ENCODE results near the gene CNTLN. TPM values are rescaled to one million over a fixed set of nuclear protein-coding genes. Genes with fewer than 3 reads are reported as not detected.

Gene CNTLN
- total RNA-seq, 1 donor from 2014 or later = 7.8 TPM

- H3K4me3 Mint-ChIP-seq (ENCODE audit: unreplicated experiment) = no peak overlapping the region
- no peak for DNase-seq (ENCODE audit: low spot score)
- H3K27me3 Mint-ChIP-seq (ENCODE audit: low read depth) = no peaks in the 10 kb centered on the region
- H3K27ac Mint-ChIP-seq (ENCODE audit: unreplicated experiment) = no peak overlapping the region
- peaks cover 5% of the 10 kb centered on the region for H3K36me3 Mint-ChIP-seq (ENCODE audit: low read depth)
- H3K9me3 Mint-ChIP-seq (ENCODE audit: low read depth) = no peaks in the 10 kb centered on the region
- TF ChIP-seq CTCF (IDR thresholded peaks at IDR 0.05) = no peak
- H3K4me1 Mint-ChIP-seq (ENCODE audit: low read depth) = no peaks in the 10 kb centered on the region
These were observed 335.4 kb downstream of the CNTLN start for GRCh38 chr9:17470036-17470813.

GRCh38 chr9:17472126-17472525, 337.3 kb downstream of the CNTLN start:
- H3K4me3 Mint-ChIP-seq (ENCODE audit: unreplicated experiment) = no peak overlapping the region
- H3K36me3 Mint-ChIP-seq (ENCODE audit: low read depth) = peaks cover 5% of the 10 kb centered on the region
- no peaks in the 10 kb centered on the region for H3K9me3 Mint-ChIP-seq (ENCODE audit: low read depth)
- H3K27ac Mint-ChIP-seq (ENCODE audit: unreplicated experiment) = no peak overlapping the region
- no peak for TF ChIP-seq CTCF (IDR thresholded peaks at IDR 0.05)
- H3K4me1 Mint-ChIP-seq (ENCODE audit: low read depth) = no peaks in the 10 kb centered on the region
- no peak for DNase-seq (ENCODE audit: low spot score)
- H3K27me3 Mint-ChIP-seq (ENCODE audit: low read depth) = no peaks in the 10 kb centered on the region

GRCh38 chr9:17476401-17476800, 341.6 kb downstream of the CNTLN start:
- no peaks in the 10 kb centered on the region for H3K4me1 Mint-ChIP-seq (ENCODE audit: low read depth)
- no peak overlapping the region for H3K4me3 Mint-ChIP-seq (ENCODE audit: unreplicated experiment)
- no peaks in the 10 kb centered on the region for H3K27me3 Mint-ChIP-seq (ENCODE audit: low read depth)
- DNase-seq (ENCODE audit: low spot score) = no peak
- peaks cover 1% of the 10 kb centered on the region for H3K36me3 Mint-ChIP-seq (ENCODE audit: low read depth)
- no peaks in the 10 kb centered on the region for H3K9me3 Mint-ChIP-seq (ENCODE audit: low read depth)
- no peak overlapping the region for H3K27ac Mint-ChIP-seq (ENCODE audit: unreplicated experiment)
- TF ChIP-seq CTCF (IDR thresholded peaks at IDR 0.05) = no peak

- no peak for TF ChIP-seq CTCF (IDR thresholded peaks at IDR 0.05)
- peaks cover 1% of the 10 kb centered on the region for H3K36me3 Mint-ChIP-seq (ENCODE audit: low read depth)
- no peaks in the 10 kb centered on the region for H3K9me3 Mint-ChIP-seq (ENCODE audit: low read depth)
- no peak overlapping the region for H3K27ac Mint-ChIP-seq (ENCODE audit: unreplicated experiment)
- no peaks in the 10 kb centered on the region for H3K27me3 Mint-ChIP-seq (ENCODE audit: low read depth)
- no peak for DNase-seq (ENCODE audit: low spot score)
- no peaks in the 10 kb centered on the region for H3K4me1 Mint-ChIP-seq (ENCODE audit: low read depth)
- no peak overlapping the region for H3K4me3 Mint-ChIP-seq (ENCODE audit: unreplicated experiment)
These were observed 343.0 kb downstream of the CNTLN start for GRCh38 chr9:17477816-17478215.

GRCh38 chr9:17480966-17481365, 346.1 kb downstream of the CNTLN start:
- Mint-ChIP-seq H3K9me3 (ENCODE audit: low read depth) (no peaks in the 10 kb centered on the region), H3K36me3 (ENCODE audit: low read depth) (peaks cover 1% of the 10 kb centered on the region), H3K4me3 (ENCODE audit: unreplicated experiment) (no peak overlapping the region), H3K27ac (ENCODE audit: unreplicated experiment) (no peak overlapping the region), H3K4me1 (ENCODE audit: low read depth) (no peaks in the 10 kb centered on the region), H3K27me3 (ENCODE audit: low read depth) (no peaks in the 10 kb centered on the region)
- peak; percentile 81 for DNase-seq (ENCODE audit: low spot score)
- no peak for TF ChIP-seq CTCF (IDR thresholded peaks at IDR 0.05)
